DND-41 (cell line): ENCODE measurements around the gene PLCD3.

Experiments used
- EZH2 ChIP-seq: IDR thresholded peaks from 3 replicates; pipeline ENCODE4 v1.6.1; 2012; ENCODE audit warnings: borderline replicate concordance, low read depth, mild to moderate bottlenecking, moderate library complexity, low read length, inconsistent platforms; ENCODE audit not compliant: severe bottlenecking
- TF ChIP-seq, protein P1 (sequence below): IDR thresholded peaks from 2 replicates; pipeline ENCODE4 v1.5.1; 2012; ENCODE audit warnings: borderline replicate concordance, low read length, moderate library complexity, mild to moderate bottlenecking; ENCODE audit not compliant: poor library complexity, severe bottlenecking; ENCODE audit errors: extremely low read depth

- TF ChIP-seq, protein P1, sequence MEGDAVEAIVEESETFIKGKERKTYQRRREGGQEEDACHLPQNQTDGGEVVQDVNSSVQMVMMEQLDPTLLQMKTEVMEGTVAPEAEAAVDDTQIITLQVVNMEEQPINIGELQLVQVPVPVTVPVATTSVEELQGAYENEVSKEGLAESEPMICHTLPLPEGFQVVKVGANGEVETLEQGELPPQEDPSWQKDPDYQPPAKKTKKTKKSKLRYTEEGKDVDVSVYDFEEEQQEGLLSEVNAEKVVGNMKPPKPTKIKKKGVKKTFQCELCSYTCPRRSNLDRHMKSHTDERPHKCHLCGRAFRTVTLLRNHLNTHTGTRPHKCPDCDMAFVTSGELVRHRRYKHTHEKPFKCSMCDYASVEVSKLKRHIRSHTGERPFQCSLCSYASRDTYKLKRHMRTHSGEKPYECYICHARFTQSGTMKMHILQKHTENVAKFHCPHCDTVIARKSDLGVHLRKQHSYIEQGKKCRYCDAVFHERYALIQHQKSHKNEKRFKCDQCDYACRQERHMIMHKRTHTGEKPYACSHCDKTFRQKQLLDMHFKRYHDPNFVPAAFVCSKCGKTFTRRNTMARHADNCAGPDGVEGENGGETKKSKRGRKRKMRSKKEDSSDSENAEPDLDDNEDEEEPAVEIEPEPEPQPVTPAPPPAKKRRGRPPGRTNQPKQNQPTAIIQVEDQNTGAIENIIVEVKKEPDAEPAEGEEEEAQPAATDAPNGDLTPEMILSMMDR = no peak
- TF ChIP-seq EZH2 = no peak
These were observed 34.0 kb downstream of the PLCD3 start for GRCh38 chr17:45098081-45098868.
